Fibroblast of skin of abdomen (primary cell): ENCODE measurements around the gene RNF123.
A peak's percentile ranks its signal among the peaks of the same experiment; 100 is the strongest.

Experiments used
- DNase-seq: peaks from one replicate; pipeline ENCODE4 v3.0.0-alpha.2; 2013

The RNF123 gene

DNA sequence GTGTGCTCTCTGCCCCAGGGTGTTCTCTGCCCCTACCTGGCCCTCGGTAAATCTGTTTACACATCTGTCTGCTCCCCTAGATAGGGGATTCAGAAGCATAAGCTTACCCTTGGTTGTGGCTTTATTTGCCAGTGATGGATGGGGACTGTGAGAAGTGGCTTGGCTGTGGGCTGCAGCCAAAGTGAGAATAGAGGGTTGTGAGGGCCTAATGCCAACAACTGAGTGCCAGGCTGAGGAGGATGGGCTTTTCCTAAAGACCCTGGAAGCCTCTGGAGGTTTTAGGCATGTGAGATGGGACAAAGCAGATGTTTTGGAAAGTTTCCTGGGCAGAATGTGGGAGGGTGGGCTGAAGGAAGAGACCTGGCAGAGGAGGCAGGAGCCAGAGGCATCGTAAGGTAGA lies 30.6 kb upstream of the RNF123 start:
- no peak for DNase-seq

DNA sequence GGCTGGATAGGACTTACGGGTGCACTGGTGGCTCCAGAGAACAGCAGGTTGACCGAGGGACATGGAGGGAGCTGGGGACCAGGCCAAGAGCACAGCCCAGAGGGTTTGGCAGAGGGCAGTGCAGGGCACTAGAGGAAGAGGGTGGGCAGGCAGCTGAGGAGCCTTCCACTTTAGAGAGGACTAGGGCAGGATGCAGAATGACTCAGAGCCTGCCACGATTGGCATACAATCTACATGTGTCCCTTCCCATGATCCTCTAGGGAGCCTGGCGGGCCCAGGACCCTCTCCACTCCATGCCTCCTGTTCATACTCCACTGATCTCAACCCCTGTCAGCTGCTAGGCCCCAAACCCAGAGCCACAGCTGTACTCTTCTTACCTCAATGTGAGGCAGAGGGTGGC lies 29.6 kb upstream of the RNF123 start:
- DNase-seq: no peak

DNA sequence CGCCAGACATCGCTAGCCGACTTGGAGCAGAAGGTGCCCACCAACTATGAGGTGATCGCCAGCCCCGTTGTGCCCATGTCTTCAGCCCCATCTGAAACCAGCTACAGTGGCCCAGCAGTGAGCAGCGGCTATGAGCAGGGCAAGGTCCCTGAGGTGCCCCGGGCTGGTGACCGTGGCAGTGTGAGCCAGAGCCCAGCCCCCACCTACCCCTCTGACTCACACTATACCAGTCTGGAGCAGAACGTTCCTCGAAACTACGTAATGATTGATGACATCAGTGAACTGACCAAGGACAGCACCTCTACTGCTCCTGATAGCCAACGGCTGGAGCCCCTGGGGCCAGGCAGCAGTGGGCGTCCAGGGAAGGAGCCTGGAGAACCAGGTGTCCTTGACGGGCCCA lies 28.1 kb upstream of the RNF123 start:
- DNase-seq: no peak

DNA sequence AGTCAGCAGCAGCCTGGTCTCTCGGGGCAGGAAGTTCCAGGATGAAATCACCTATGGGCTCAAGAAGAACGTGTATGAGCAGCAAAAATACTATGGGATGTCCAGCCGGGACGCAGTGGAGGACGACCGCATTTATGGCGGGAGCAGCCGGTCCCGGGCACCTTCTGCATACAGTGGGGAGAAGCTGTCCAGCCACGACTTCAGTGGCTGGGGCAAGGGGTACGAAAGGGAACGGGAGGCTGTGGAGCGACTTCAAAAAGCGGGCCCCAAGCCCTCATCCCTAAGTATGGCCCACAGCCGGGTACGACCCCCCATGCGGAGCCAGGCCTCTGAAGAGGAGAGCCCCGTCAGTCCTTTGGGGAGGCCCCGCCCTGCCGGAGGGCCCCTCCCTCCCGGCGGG lies 27.3 kb upstream of the RNF123 start:
- DNase-seq: no peak

DNA sequence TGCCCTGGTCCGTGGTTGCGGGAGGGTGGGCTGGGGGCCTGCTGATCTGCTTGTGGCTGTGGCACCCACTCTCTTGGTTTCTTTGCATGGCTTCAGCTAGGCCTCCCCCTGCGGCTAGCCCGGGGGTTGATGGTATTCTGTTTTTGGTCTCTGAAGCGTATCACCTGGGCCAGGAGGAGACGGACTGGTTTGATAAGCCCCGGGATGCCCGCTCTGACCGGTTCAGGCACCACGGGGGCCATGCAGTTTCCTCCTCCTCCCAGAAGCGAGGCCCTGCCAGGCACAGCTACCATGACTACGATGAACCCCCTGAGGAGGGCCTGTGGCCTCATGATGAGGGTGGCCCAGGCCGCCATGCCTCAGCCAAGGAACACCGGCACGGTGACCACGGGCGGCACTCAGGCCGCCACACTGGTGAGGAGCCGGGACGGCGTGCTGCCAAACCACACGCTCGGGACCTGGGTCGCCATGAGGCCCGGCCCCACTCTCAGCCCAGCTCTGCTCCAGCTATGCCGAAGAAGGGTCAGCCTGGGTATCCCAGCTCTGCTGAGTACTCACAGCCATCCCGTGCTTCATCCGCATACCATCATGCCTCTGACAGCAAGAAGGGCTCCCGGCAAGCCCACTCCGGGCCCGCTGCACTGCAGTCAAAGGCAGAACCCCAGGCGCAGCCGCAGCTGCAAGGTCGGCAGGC lies 26.5 kb upstream of the RNF123 start:
- no peak for DNase-seq

DNA sequence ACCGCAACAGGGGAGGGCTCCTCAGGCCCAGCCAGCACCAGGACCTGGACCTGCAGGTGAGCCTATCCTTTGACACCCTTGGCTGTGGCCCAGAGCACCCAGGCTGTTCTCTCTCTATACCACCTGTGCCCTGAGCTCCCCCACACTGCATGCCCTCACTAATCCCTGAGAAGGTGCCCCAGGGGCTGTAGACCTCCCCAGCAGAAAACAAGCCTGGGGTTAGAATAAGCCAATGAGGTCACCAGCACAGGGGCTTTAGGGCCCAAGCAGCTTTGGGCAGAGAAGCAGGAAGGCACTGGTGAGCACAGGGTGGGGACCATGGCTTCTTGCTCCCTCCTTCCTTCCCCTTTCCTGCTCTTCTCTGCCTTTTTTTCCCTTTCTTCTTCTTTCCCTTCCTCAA lies 25.5 kb upstream of the RNF123 start:
- no peak for DNase-seq

DNA sequence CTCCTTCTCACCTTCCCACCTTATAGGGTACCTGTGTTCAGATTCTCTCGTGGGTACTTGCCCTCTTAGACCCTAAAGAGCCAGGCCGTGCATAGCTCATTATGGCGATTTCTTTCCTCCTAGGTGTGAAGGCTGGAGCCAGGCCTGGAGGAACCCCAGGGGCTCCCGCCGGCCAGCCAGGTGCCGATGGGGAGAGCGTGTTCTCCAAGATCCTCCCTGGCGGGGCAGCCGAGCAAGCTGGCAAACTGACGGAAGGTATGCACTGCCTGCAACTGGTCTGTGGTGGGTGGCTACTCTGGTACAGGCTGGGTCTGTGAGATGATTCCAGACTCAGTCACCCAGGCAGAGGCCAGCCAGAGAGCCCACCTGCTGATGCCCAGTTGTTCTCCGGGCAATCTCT lies 25.1 kb upstream of the RNF123 start:
- DNase-seq: no peak

DNA sequence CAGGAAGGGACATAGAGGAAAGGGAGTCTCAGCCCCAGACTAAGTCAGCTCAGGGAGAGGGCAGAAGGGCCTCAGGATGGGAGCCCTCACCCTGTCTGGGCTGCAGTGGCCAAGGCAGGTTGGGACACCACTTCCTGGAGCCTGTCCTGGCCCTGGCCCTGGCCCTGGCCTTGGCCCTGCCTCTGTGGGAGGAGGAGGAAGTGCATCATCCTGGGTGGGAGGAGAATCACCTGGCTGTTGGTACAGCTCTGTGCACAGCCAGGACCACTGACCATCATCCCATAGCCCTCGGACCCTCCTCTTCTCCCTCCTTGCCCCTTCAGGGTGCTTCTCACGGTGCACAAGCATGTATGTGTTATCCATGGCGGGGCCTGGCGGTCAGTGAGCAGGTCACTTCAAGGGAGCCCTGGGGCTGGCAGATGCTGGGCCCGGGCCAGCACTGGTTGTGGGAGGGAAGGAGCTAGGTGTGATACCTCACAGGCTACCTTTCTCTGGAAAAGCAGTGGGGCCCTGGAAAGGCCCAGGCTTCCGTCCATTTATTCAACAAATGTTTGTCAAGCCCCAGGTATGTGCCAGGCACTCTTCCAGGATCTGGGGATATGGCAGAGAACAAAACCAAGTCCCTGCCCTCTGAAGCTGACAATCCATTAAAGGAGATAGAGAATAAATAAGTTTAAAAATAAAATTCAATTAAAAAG lies 23.4 kb upstream of the RNF123 start:
- no peak for DNase-seq

DNA sequence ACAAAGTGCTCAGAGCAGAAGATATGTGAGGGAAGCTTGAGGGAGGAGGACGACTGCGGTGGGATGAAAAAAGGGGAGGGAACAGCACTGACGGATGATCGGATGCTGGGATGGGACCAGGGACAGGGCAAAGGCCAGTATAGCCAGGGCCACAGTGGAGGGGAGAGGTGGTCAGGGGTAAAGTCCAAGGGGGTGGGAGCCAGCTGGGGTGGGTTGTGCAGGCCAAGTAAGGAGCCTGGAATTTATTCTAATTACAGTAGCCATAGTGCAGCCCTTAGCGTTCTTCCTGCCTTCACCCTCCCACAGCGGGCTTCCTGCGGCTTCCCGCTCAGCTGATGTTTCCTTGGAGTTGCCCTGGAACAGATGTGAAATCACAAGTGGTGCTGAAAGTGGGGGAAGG lies 22.8 kb upstream of the RNF123 start:
- DNase-seq: peak; percentile 31

DNA sequence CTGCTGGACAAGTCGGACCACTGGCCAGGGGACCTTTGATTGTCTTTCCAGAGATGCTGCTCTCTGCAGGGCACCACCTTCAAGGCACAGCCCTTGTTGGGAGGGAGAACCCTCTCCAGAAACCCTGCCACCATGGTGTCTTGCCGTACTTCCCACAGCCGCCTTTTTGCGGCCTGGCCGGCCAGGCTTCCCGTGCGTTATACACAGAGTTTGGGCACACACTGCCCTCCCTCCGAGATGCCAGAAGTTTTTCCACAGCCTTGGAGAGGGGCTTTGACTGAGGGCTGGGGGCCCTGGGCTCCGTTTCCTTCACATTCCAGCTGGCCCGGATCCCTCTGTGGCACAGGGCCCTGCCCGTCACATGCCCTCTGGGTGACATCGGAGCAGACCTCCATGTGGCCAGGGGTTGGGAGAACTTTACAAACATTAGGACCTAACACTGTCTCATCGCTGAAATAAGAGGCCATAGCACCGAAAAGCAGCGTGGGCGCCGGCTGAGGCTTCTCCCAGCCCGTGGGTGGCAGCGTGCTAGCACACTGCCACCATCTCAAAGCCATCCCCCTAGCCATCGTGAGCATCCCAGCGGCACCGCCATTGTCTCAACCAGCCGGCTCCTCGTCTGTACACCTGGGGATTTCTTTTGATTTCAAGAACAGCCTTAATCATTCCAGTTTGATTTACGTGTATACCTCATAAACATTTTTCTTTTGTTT lies 21.5 kb upstream of the RNF123 start:
- no peak for DNase-seq

DNA sequence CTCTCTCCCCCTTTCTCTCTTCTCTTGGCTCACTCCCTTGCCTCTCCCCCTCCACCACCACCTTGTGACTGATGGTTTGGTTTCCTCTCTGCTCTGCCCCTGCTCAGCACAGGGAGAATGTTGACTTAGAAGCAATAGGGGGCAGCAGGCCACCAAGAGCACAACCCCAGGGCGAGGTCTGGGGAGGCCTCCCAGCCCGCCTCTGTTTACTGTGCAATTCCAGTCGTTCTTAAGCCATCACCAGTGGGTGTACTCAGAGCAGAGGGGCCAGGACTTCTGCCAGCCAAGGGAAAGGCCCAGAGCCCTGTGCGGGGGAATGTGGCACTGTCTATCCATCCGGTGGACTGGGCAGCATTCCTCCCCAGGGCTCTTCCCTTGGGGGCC lies 21.0 kb upstream of the RNF123 start:
- DNase-seq: no peak

DNA sequence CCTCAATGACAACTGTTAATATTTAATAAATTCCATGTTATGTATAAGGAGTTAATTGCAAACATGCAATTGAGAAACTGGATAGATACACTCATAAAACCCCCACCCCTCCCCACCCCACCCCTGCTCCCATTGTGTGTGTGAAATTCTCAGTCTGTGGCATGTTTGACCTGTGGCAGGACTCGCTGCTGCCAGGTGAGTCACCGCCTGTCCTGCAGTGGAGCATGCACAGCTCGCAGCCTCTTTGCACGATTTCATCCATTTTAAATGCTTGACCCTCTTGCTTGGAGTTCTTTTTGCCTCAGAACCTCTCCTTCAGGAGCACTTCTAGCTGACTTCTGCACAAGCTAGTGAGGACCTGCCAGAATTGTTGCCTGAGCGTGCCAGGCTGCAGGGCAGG lies 20.5 kb upstream of the RNF123 start:
- no peak for DNase-seq

DNA sequence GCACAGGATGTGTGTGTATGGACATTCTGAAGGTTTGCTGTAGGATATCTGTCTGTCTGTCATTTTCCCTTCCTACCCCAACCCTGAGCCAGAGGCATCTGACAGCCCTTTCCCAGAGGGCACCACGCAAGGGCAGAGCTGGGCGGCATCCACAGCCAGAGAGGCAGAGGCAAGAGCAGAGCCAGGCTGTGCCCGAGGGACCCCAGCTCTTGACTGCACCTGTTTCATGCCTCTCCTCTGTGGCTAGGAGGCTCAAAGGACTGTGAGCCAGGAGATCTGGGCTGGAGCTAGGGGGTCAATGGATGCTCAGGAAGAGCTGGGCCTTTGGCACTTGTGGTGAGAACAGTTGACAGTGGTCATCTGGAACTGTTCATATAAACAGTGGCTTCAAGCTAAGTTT lies 20.0 kb upstream of the RNF123 start:
- DNase-seq: no peak

DNA sequence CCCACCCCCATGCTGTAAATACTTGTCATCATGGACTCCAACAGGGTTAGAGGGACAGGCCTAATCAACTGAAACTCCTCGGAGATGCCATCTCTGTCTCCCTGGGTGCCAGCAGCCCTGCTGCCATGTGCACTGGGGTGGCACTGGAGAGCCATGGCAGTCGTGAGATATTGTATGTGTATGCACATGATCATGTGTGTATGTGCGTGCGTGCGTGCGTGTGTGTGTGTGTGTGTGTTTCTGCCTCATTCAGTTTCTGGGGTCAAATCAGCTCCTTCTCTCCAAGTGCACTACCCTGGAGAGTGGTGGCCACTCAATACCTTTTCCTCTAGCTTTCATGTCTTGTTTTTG lies 18.4 kb upstream of the RNF123 start:
- no peak for DNase-seq

DNA sequence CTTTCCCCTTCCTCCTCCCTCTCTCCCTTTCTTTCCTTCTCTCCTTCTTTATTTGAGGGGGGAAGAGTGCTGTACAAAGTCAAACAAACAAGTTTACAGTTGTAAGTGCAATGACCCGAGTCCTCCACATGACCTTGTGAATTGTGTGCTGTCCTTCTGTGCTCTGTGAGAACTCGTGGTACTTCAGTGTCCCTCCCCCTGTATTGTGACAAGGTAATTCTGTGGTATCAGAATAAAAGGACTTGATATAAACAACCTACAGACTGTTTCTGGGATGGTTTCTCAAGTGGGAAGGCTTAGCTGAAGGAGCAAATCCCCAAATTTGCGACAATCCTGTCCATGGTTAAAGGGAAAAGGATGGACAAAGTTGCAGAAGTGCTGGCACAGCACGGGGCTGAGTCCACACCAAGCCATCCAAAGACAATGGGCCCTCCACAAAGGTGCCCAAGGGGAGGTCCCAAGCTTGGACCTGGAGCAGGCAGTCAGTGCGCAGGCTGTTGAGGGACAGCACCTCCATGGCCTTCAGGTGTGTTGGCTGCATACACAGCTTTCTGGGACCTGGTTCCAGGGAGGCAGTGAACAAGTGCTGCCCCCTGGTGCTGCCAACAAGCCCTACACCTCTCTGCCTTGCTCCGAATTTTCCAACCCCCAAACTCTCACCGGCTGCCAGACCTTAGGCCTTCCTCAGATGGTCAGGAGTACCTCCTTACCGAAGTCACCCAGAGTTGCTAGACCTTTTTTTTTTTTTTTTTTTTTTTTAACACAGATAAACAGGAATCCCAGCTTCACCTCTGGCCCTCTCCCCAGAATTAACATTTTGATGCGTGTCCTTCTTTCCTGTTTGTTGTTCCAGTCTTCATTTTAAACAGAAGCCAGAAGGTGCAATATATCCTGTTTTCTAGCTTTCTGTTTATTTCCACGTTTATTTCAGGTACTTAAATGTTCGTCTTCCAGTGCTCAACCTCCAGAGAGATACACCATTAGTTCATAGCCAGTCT lies 17.8 kb upstream of the RNF123 start:
- DNase-seq: peak; percentile 52

DNA sequence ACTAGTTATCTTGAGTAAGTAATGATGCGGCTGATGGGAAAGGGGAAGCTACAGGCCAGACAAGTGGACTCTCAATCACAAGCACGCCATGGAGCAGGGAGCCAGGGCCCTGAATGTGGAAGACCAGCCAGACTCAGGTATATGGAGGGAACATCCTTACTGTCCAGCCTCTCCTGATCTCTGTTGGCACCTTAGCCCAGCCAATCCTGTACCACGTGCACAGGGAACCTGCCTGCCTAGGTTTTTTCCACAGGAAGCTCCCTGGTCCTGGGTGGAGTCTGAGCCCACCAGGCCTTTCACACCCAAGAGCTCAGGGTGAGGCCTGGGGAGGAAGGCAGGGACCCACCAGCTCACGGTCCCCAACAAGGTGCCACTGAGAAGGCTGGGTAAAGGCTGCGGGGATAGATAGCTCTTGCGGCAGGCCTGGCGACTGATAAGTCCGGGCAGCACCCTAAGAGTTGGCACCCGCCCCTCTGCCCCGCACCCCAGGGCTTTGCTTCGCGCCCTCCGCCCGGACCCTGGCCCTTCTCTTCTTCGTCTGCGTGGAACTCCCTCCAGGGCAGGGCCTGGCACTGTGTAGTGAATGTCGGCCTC lies 16.1 kb upstream of the RNF123 start:
- DNase-seq: no peak

DNA sequence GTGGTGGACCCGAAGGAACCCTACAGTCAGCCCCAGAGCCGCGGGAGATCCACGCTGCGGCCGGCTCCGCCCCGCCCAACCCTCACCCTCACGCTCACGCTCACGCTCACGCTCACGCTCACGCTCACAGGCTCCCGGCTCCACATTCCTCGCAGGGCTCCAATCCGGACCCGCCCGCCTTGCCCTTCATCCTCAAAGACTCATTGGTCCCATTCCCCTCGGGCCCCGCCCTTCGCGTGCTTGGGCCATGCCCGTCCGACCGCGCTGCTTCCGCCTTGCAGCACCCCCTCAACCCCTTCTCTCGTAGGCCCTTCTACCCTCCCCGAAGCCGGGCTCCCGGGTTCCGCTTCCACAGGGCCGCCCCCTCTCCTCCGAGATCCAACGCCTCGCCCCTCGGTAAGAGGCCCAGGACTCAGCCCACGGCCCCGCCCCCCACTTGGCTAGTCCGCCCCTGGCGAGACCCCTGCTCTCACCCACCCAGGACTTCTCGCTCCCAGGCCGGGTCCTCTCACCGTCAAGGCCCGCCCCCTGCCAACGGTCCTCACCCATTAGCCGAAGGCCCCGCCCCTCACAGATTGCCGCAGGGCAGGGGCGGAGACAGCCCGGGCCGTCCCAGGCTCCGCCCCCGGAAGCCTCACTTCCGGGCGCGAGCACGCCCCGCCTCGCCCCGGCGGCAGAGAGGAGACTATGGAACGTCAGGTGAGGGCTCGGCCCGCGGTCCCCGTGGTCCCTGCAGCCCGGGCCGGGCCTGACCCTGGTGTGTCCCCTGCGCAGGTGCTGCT lies 15.5 kb upstream of the RNF123 start, which contains the start of gene APEH:
Gene APEH (plus strand): TSS at position 637 of the 782 bp plus-strand sequence. CDS start 51 bp downstream, at position 688.
- DNase-seq: peak; percentile 98

DNA sequence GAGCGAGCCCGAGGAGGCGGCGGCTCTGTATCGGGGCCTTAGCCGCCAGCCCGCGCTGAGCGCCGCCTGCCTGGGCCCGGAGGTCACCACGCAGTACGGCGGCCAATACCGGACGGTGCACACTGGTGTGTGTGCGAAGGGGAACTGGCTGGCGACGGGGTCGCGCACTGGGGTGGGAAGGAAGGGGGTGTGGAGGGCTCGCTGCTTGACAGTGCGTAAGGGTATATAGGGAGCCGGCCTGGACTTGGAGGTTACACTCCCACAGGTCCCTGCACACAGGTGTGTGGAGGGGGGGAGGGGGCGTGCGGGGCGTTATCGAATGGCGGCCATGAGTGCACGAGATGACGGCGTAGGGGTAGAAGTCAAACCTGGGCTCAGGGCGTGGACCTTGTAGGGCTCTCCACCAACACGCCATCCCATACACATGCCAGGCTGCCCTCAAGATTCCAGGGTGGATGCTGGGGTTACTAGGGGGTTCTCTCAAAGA lies 14.8 kb upstream of the RNF123 start:
- no peak for DNase-seq

DNA sequence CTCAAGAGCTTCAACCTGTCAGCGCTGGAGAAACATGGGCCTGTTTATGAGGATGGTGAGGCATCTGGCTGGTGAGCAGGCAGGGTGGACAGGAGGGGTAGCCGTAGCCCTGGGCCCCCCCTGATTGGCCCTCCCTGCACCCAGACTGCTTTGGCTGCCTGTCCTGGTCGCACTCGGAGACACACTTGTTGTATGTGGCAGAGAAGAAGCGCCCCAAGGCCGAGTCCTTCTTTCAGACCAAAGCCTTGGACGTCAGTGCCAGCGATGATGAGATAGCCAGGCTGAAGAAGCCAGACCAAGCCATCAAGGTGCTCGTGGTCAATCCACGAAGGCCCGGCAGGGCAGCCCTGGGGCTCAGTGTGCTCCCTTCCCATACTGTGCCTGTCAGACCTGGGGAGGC lies 13.4 kb upstream of the RNF123 start:
- no peak for DNase-seq

DNA sequence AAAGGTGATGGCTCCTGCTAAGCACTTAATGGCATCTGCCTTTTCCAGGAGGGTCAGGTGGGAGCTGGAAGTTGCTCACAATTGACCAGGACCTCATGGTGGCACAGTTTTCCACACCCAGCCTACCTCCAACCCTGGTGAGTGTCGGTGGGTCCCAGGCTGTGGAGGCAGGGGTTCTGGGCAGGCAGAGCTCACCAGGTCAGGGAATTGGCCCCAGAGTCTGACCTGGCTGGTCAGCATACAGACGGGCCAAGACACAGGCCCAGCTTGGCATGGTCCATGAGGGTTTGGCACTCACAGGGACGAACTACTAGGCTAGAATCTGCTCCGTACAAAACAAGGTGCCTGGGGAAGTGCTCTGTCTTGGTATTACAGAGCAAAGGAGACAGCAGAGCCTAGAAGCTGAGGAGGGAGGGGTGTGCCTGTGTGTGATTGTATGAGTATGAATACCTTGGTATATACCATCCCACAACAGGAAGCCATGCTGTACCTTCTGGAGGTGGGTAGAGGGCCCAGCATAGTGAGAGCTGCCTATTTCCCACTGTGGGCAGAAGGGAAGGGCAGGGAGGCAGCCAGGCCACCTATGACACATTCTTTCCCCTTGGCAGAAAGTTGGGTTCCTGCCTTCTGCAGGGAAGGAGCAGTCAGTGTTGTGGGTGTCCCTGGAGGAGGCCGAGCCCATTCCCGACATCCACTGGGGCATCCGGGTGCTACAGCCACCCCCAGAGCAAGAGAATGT lies 8.7 kb upstream of the RNF123 start:
- no peak for DNase-seq

DNA sequence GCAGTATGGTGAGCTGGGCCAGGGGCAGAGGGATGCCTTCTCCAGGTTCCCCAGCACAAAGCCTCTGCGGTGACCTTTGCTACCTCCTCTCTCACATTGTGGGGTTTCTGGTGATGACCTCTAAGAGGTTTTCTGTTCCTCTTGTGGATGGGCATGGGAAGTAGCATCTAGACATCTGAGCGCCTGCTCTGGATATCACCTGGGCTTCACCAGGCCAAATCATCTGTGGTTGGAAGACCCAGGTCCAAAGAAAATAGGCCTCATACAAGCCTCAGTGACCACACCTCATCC lies 8.2 kb upstream of the RNF123 start:
- DNase-seq: no peak
